Measurements from ENCODE around the gene CNTNAP2. TPM values are rescaled to one million over a fixed set of nuclear protein-coding genes. Genes with fewer than 3 reads are reported as not detected.
"Not testable (repeated sequence)": the region's sequence is repeated elsewhere in the genome, so short reads cannot be mapped to it uniquely, and the experiment has no call there.

Gene CNTNAP2
- total and polyA plus RNA-seq, 8 donors, result 0.09 to 1.1 (median 0.38) TPM

GRCh38 chr7:148296994-148297644 lies 2180.5 kb downstream of the CNTNAP2 start:
- DNase-seq (no peak), ATAC-seq (no peak), FAIRE-seq (no peak)
- Histone ChIP-seq H3K4me1 (no peaks in the 10 kb centered on the region), H3K36me3 (no peaks in the 10 kb centered on the region), H3K27me3 (no peaks in the 10 kb centered on the region), H3K4me3 (no peak overlapping the region), H3K9me3 (no peaks in the 10 kb centered on the region), H3K27ac (no peak overlapping the region)
- no peak for TF ChIP-seq CTCF (IDR thresholded peaks at IDR 0.05)
- WGBS, 2 donors, result 73 to 76% methylated on average over 2 of the region's 2 CpGs
- intact Hi-C loops (cut with DNase I), result no loop called here

DNA sequence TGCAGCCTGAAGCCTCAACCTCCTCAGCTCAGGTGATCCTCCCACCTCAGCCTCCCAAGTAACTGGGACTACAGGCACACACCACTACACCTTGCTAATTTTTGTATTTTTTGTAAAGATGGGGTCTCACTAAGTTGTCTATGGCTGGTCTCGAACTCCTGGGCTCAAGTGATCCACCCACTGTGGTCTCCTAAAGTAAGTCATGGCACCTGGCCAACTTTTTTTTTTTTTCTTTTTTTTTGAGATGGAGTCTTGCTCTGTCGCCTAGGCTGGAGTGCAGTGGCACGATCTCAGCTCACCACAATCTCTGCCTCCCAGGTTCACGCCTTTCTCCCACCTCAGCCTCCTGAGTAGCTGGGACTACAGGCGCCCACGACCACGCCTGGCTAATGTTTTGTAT lies 2182.2 kb downstream of the CNTNAP2 start:
- H3K36me3 ChIP-seq; H3K9me3 ChIP-seq; H3K27ac ChIP-seq; H3K4me3 ChIP-seq; H3K27me3 ChIP-seq; FAIRE-seq; DNase-seq; ATAC-seq; intact Hi-C loops (cut with DNase I); H3K4me1 ChIP-seq: not testable (repeated sequence)
- 81 to 85% methylated on average over 7 of the region's 7 CpGs for WGBS, 2 donors

DNA sequence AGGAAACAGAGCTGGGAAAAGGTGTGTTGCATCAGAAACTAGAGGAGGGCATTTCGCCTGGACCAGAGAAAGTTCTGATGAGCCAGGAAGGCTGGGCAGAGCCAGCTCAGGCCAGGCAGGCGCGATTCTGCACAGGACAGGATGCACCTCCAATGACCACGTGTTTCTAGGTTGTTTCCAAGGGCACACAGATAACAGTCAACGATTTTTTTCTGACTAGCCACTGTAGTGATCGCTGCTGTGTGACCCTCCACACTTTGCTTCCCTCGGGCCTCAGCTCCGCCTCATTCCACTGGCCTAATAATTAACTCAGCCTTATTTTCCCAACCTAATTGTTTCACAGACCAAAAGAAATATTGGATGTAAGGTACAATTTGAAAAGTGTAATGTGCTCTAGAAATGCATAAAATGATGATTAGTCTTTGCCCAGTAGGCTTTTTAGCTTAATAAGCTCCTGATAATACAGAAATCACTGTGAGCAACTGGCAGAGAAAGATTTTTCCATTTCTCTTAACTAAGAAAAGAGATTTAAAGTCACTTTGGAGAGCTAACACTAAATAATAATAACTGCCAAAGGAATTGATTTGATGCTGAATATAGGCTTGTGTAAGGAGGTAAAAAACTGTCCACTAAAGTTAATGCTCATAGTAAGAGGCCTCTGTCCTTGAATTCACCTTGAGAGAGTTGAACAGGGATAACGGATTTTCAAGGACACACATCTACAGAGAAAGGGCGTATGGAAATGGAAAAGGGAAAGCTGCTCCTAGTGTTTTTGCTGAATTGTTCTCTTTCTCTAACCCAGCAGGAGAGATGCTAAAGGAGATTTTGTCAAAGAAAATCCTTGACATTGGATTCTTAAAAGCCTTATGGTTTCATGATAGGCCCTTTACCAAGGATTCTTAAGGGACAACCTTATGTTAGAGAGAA lies 2183.0 kb downstream of the CNTNAP2 start:
- WGBS, 2 donors, result 32 to 46% methylated on average over 10 of the region's 10 CpGs
- Histone ChIP-seq H3K4me1 (no peaks in the 10 kb centered on the region), H3K4me3 (no peak overlapping the region), H3K27me3 (no peaks in the 10 kb centered on the region), H3K9me3 (no peaks in the 10 kb centered on the region), H3K36me3 (no peaks in the 10 kb centered on the region), H3K27ac (no peak overlapping the region)
- FAIRE-seq (no peak), DNase-seq (no peak), ATAC-seq (peak in 2 of 4 donors; percentile 57 to 64)
- no peak for TF ChIP-seq CTCF (IDR thresholded peaks at IDR 0.05)
- intact Hi-C loops (cut with DNase I), result no loop called here

DNA sequence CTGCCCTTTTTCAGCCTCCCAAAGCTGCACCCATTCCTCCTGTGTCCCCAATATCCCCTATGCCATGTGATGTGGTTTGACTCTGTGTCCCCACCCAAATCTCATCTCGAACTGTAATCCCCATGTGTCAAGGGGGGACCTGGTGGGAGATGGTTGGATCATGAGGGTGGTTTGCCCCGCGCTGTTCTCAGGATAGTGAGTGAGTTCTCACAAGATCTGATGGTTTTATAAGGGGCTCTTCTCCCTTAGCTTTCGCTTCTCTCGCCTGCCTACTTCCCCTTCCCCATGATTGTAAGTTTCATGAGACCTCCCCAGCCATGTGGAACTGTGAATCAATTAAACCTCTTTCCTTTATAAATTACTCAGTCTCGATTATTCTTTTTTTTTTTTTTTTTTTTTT lies 2185.8 kb downstream of the CNTNAP2 start:
- H3K36me3 ChIP-seq; H3K27me3 ChIP-seq; FAIRE-seq; H3K9me3 ChIP-seq; H3K4me3 ChIP-seq; H3K27ac ChIP-seq; ATAC-seq; H3K4me1 ChIP-seq; DNase-seq; intact Hi-C loops (cut with DNase I): not testable (repeated sequence)
- 82% methylated on average over 6 of the region's 6 CpGs for WGBS, 2 donors

DNA sequence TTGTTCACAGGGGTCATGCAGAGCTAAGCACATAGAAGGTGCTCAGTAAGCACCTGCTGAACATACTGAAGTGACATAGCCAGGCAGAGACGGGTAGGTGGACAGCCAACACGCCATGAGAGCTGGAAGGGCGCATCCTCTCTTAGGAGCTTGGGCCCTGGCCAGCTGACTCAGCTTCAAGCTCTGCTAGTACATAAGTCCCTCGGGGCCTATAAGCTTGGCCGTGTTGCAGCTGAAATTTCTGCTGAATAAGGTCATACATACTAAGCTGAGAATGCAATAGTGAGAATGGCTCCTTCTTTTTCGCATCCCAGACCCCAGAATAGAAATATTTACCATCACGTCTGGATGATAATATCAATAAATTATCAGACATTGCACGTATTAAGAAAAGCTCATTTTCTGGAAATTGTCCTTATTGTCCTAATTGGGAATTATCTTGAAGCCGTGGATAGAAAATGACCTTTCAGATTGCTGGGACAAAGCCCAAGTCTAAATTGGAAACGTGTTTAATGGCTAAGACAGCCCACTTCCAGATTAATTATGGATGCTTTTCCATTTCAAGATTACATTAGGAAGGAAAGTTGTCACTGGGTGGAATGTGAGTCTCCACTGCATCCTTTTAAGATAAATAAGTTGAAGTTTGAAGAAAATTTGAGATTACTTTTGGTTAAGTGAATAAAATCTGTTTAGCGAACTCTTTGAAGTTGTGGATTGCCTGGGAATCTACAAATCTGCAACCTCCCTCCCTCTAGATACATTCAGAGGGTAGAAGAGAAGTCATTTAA lies 2186.9 kb downstream of the CNTNAP2 start:
- Histone ChIP-seq H3K36me3 (no peaks in the 10 kb centered on the region), H3K9me3 (no peaks in the 10 kb centered on the region), H3K4me3 (no peak overlapping the region), H3K4me1 (no peaks in the 10 kb centered on the region), H3K27me3 (no peaks in the 10 kb centered on the region), H3K27ac (no peak overlapping the region)
- 66 to 69% methylated on average over 11 of the region's 11 CpGs for WGBS, 2 donors
- intact Hi-C loops (cut with DNase I), result no loop called here
- DNase-seq (peak in 2 of 6 donors; percentile 7 to 18), ATAC-seq (peak in 2 of 4 donors; percentile 65 to 78), FAIRE-seq (no peak)
- TF ChIP-seq CTCF (IDR thresholded peaks at IDR 0.05), result no peak
